Keratinocyte (primary cell): ENCODE data around the gene GMEB2. TPM values are rescaled to one million over a fixed set of nuclear protein-coding genes. Genes with fewer than 3 reads are reported as not detected.

Source experiments
- DNase-seq: peaks from one replicate; pipeline ENCODE4 v3.0.0-alpha.2; 2011; ENCODE audit warnings: low read depth, missing footprints, low spot score
- FAIRE-seq: peaks from 2 replicates; lab custom pipeline; 2011; peaks lifted over from hg19 to GRCh38; lab: Jason Lieb, UNC
- H2AFZ ChIP-seq: 2 replicates; pipeline ENCODE4 v1.6.0; 2012; ENCODE audit warnings: low read length, control low read depth, inconsistent platforms; ENCODE audit not compliant: control insufficient read depth
- H3K27ac ChIP-seq: 2 replicates; pipeline ENCODE4 v1.5.1; 2011; ENCODE audit warnings: low read length; ENCODE audit not compliant: control insufficient read depth, insufficient read depth
- H3K27me3 ChIP-seq: 3 replicates; pipeline ENCODE4 v1.6.0; 2011; ENCODE audit warnings: low read length; ENCODE audit not compliant: control insufficient read depth, insufficient read depth; ENCODE audit errors: extremely low read depth
- H3K36me3 ChIP-seq, 2 experiments: 2 replicates in 1 of 2; 3 replicates in 1 of 2; pipeline ENCODE4 v1.5.1; 2011; ENCODE audit warnings: low read length in 2 of 2, mild to moderate bottlenecking in 1 of 2; ENCODE audit not compliant: control insufficient read depth in 2 of 2, insufficient read depth in 2 of 2; ENCODE audit errors: extremely low read depth in 1 of 2
- H3K4me1 ChIP-seq: 3 replicates; pipeline ENCODE4 v1.5.1; 2011; ENCODE audit warnings: low read length; ENCODE audit not compliant: control insufficient read depth, insufficient read depth; ENCODE audit errors: extremely low read depth
- H3K4me2 ChIP-seq: 3 replicates; pipeline ENCODE4 v1.6.0; 2011; ENCODE audit warnings: low read depth, low read length; ENCODE audit not compliant: control insufficient read depth, insufficient read depth; ENCODE audit errors: extremely low read depth
- H3K4me3 ChIP-seq, 3 experiments: fragments of 200-600 bp in 1 of 3; sonication (generic) in 1 of 3; 2 replicates in 2 of 3; 3 replicates in 1 of 3; pipeline ENCODE4 v1.5.1; 2011 to 2016; ENCODE audit warnings: low read length in 3 of 3, mild to moderate bottlenecking in 3 of 3, control low read depth in 2 of 3, inconsistent platforms in 1 of 3, low read depth in 1 of 3, mixed read lengths in 1 of 3, mixed run types in 1 of 3, moderate library complexity in 1 of 3; ENCODE audit not compliant: control insufficient read depth in 2 of 3, insufficient read depth in 2 of 3; ENCODE audit errors: extremely low read depth in 1 of 3
- H3K79me2 ChIP-seq: 2 replicates; pipeline ENCODE4 v1.6.0; 2012; ENCODE audit warnings: low read length; ENCODE audit not compliant: control insufficient read depth, insufficient read depth
- H3K9ac ChIP-seq: 3 replicates; pipeline ENCODE4 v1.6.0; 2011; ENCODE audit warnings: low read length; ENCODE audit not compliant: control insufficient read depth, insufficient read depth; ENCODE audit errors: extremely low read depth
- H3K9me1 ChIP-seq: 3 replicates; pipeline ENCODE4 v1.6.0; 2011; ENCODE audit warnings: low read length; ENCODE audit not compliant: control insufficient read depth, insufficient read depth; ENCODE audit errors: extremely low read depth
- H3K9me3 ChIP-seq: 2 replicates; pipeline ENCODE4 v1.5.1; 2012; ENCODE audit warnings: low read depth, low read length; ENCODE audit not compliant: control insufficient read depth
- H4K20me1 ChIP-seq: 3 replicates; pipeline ENCODE4 v1.6.0; 2011; ENCODE audit warnings: low read length; ENCODE audit not compliant: control insufficient read depth, insufficient read depth; ENCODE audit errors: extremely low read depth
- CTCF ChIP-seq, 3 experiments: IDR thresholded peaks in 1 of 3; conservative IDR thresholded peaks in 1 of 3; optimal IDR thresholded peaks in 1 of 3; 2 replicates in 2 of 3; 3 replicates in 1 of 3; pipeline versions ENCODE3 to v1.5.1; 2011; ENCODE audit warnings: low read length in 3 of 3, mild to moderate bottlenecking in 3 of 3, moderate library complexity in 2 of 3, control low read depth in 1 of 3, inconsistent platforms in 1 of 3; ENCODE audit not compliant: insufficient read depth in 2 of 3; ENCODE audit errors: extremely low read depth in 1 of 3
- EZH2 ChIP-seq: IDR thresholded peaks from one replicate; pipeline ENCODE4 v1.6.1; 2012; ENCODE audit warnings: inconsistent platforms, mild to moderate bottlenecking, low read length, moderate library complexity
- dilution Hi-C: fragments of 300-500 bp; cut with MboI; formaldehyde crosslinking; loops from one replicate; pipeline ENCODE4 v1.7.0; 2020; ENCODE audit warnings: low sequenced_read_pairs; ENCODE audit not compliant: extremely low pct_ligation_motif_present
- polyA plus RNA-seq, 5 experiments: library from polyadenylated mRNA; depleted of rRNA in 3 of 5; stranded (reverse) in 3 of 5; stranded (forward) in 1 of 5; unstranded in 1 of 5; fragments of >200 nt; gene quantifications; 1 replicate in 1 of 5; 2 replicates in 3 of 5; 3 replicates in 1 of 5; pipeline versions ENCODE4 v1.2.1 to v1.2.3, GENCODE V29; 2011 to 2012; ENCODE audit warnings: missing spikeins in 2 of 5, low read depth in 1 of 5, low replicate concordance in 1 of 5

GMEB2 gene
- polyA plus RNA-seq, 1 donor (not counting 4 experiments of a cell fraction or from before 2014, with no cell fraction given): 5.1 TPM

GRCh38 chr20:63556873-63557478, 69.9 kb downstream of the GMEB2 start:
- H2AFZ ChIP-seq: no peak overlapping the region
- dilution Hi-C loops: no loop called here
- peaks cover 16% of the 10 kb centered on the region for H3K4me1 ChIP-seq
- H3K4me2 ChIP-seq: no peak overlapping the region
- FAIRE-seq (no peak), DNase-seq (no peak)
- H3K27me3 ChIP-seq: no peaks in the 10 kb centered on the region
- H3K27ac ChIP-seq: no peak overlapping the region
- no peaks in the 10 kb centered on the region for H4K20me1 ChIP-seq
- no peak overlapping the region for H3K9ac ChIP-seq
- no peak overlapping the region for H3K4me3 ChIP-seq
- H3K36me3 ChIP-seq: peaks cover 21 to 23% of the 10 kb centered on the region in 2 experiments
- no peaks in the 10 kb centered on the region for H3K9me3 ChIP-seq
- H3K9me1 ChIP-seq: no peaks in the 10 kb centered on the region
- no peaks in the 10 kb centered on the region for H3K79me2 ChIP-seq
- TF ChIP-seq EZH2 (no peak), CTCF (optimal IDR thresholded peaks at IDR 0.05 in 1 of 3, IDR thresholded peaks at IDR 0.05 in 1 of 3, conservative IDR thresholded peaks at IDR 0.05 in 1 of 3; ENCODE audit: extremely low read depth in 1 of 3, insufficient read depth in 2 of 3, low read length in 3 of 3) (no peak)

- no peak overlapping the region for H3K4me2 ChIP-seq
- no peaks in the 10 kb centered on the region for H3K9me3 ChIP-seq
- no peak overlapping the region for H2AFZ ChIP-seq
Observed at GRCh38 chr20:63555661-63556381, 71.1 kb downstream of the GMEB2 start.

More at GRCh38 chr20:63555661-63556381, 71.1 kb downstream of the GMEB2 start:
- no peak for FAIRE-seq
- Histone ChIP-seq H3K9ac (no peak overlapping the region), H3K4me1 (peaks cover 16% of the 10 kb centered on the region), H3K79me2 (no peaks in the 10 kb centered on the region), H3K36me3 (peaks cover 13 to 14% of the 10 kb centered on the region in 2 experiments), H3K27ac (no peak overlapping the region), H3K27me3 (no peaks in the 10 kb centered on the region), H4K20me1 (no peaks in the 10 kb centered on the region), H3K9me1 (no peaks in the 10 kb centered on the region), H3K4me3 (no peak overlapping the region)
- TF ChIP-seq EZH2 (no peak), CTCF (optimal IDR thresholded peaks at IDR 0.05 in 1 of 3, IDR thresholded peaks at IDR 0.05 in 1 of 3, conservative IDR thresholded peaks at IDR 0.05 in 1 of 3; ENCODE audit: extremely low read depth in 1 of 3, insufficient read depth in 2 of 3, low read length in 3 of 3) (no peak)
- no peak for DNase-seq
- dilution Hi-C loops: no loop called here
